ENCODE measurements around the gene C16orf90. TPM values are rescaled to one million over a fixed set of nuclear protein-coding genes. Genes with fewer than 3 reads are reported as not detected.

Gene C16orf90
- total and polyA plus RNA-seq, 4 donors: not detected

DNA sequence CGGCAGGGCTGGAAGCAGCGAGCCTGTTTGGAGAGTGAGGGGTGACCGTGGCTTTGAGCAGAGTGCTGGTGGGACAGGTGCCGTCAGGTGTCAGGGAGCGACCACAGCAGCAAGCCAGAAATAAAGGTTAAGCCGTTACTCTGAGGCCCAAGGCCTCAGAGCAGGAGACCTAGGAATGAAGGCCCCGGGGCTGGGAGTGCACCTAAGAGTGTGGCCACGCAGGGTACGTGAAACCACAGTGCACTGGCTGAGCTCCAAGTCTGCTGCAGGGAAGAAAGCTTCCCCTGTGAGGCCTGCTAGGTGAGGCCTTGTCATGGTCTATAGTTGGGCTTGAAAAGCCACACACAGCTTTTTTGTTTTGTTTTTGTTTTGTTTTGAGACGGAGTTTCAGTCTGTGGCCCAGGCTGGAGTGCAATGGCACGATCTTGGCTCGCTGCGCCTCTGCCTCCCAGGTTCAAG lies 14.2 kb upstream of the C16orf90 start:
- H3K9ac ChIP-seq (ENCODE audit: low read depth in 1 of 2, low read length in 2 of 2): no peak overlapping the region
- H3K27me3 ChIP-seq (ENCODE audit: control insufficient read depth in 4 of 4, insufficient read depth in 4 of 4, low read length in 3 of 4): no peaks in the 10 kb centered on the region
- H3K9me3 ChIP-seq (ENCODE audit: control insufficient read depth in 4 of 4, low read length in 3 of 4): no peaks in the 10 kb centered on the region
- TF ChIP-seq, protein P1, sequence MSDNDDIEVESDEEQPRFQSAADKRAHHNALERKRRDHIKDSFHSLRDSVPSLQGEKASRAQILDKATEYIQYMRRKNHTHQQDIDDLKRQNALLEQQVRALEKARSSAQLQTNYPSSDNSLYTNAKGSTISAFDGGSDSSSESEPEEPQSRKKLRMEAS (IDR thresholded peaks at IDR 0.05): no peak
- TF ChIP-seq YY1 (IDR thresholded peaks at IDR 0.05): no peak
- TF ChIP-seq HNF4G (IDR thresholded peaks at IDR 0.05): no peak
- no peak for TF ChIP-seq EGR1 (IDR thresholded peaks at IDR 0.05; ENCODE audit: low read depth in 2 of 2)
- TF ChIP-seq RXRA (IDR thresholded peaks at IDR 0.05): no peak
- TF ChIP-seq FOXA1 (IDR thresholded peaks at IDR 0.05): no peak
- TF ChIP-seq, protein P2, sequence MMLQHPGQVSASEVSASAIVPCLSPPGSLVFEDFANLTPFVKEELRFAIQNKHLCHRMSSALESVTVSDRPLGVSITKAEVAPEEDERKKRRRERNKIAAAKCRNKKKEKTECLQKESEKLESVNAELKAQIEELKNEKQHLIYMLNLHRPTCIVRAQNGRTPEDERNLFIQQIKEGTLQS (IDR thresholded peaks at IDR 0.05): no peak
- no peak for TF ChIP-seq SP1 (IDR thresholded peaks at IDR 0.05)
- no peak for TF ChIP-seq NR2F2 (IDR thresholded peaks at IDR 0.05)
- TF ChIP-seq TAF1 (conservative IDR thresholded peaks at IDR 0.05): no peak
- no peak for TF ChIP-seq HNF4A (conservative IDR thresholded peaks at IDR 0.05)
- TF ChIP-seq, protein P3, sequence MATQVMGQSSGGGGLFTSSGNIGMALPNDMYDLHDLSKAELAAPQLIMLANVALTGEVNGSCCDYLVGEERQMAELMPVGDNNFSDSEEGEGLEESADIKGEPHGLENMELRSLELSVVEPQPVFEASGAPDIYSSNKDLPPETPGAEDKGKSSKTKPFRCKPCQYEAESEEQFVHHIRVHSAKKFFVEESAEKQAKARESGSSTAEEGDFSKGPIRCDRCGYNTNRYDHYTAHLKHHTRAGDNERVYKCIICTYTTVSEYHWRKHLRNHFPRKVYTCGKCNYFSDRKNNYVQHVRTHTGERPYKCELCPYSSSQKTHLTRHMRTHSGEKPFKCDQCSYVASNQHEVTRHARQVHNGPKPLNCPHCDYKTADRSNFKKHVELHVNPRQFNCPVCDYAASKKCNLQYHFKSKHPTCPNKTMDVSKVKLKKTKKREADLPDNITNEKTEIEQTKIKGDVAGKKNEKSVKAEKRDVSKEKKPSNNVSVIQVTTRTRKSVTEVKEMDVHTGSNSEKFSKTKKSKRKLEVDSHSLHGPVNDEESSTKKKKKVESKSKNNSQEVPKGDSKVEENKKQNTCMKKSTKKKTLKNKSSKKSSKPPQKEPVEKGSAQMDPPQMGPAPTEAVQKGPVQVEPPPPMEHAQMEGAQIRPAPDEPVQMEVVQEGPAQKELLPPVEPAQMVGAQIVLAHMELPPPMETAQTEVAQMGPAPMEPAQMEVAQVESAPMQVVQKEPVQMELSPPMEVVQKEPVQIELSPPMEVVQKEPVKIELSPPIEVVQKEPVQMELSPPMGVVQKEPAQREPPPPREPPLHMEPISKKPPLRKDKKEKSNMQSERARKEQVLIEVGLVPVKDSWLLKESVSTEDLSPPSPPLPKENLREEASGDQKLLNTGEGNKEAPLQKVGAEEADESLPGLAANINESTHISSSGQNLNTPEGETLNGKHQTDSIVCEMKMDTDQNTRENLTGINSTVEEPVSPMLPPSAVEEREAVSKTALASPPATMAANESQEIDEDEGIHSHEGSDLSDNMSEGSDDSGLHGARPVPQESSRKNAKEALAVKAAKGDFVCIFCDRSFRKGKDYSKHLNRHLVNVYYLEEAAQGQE (IDR thresholded peaks at IDR 0.05): no peak
- TF ChIP-seq, protein P4, sequence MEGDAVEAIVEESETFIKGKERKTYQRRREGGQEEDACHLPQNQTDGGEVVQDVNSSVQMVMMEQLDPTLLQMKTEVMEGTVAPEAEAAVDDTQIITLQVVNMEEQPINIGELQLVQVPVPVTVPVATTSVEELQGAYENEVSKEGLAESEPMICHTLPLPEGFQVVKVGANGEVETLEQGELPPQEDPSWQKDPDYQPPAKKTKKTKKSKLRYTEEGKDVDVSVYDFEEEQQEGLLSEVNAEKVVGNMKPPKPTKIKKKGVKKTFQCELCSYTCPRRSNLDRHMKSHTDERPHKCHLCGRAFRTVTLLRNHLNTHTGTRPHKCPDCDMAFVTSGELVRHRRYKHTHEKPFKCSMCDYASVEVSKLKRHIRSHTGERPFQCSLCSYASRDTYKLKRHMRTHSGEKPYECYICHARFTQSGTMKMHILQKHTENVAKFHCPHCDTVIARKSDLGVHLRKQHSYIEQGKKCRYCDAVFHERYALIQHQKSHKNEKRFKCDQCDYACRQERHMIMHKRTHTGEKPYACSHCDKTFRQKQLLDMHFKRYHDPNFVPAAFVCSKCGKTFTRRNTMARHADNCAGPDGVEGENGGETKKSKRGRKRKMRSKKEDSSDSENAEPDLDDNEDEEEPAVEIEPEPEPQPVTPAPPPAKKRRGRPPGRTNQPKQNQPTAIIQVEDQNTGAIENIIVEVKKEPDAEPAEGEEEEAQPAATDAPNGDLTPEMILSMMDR (IDR thresholded peaks at IDR 0.05; ENCODE audit: low read depth, low read length, missing input control): no peak
- no peak overlapping the region for H3K27ac ChIP-seq (ENCODE audit: low read depth in 1 of 2, low read length in 2 of 2)
- peaks cover 10 to 54% (median 30%) of the 10 kb centered on the region in 4 donors for H3K36me3 ChIP-seq (ENCODE audit: control insufficient read depth in 4 of 4, insufficient read depth in 3 of 4, low read depth in 1 of 4, low read length in 3 of 4)
- H3K4me3 ChIP-seq (ENCODE audit: low read depth in 1 of 3, low read length in 3 of 3): no peak overlapping the region
- WGBS: 91% methylated on average over 13 of the region's 13 CpGs
- no peaks in the 10 kb centered on the region for H3K4me1 ChIP-seq (ENCODE audit: control insufficient read depth in 4 of 4, insufficient read depth in 4 of 4, low read length in 3 of 4)
- no peak for DNase-seq (ENCODE audit: low spot score)

DNA sequence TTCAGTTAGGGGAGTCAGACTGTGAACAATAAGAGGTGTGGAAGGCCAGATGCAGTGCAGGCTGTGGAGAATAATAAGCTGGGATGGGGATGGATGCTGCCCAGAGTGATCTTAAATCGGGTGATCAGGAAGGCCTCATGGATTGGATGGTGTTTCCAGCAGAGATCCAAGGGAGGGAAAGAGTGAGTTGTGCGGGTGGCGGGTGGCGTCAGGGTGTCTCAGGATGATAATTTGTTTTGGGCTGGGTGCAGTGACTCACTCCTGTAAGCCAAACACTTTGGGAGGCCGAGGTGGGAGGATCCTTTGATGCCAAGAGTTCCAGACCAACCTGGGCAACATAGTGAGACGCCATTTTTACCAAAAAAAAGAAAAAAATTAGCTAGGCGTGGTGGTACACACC lies 13.4 kb upstream of the C16orf90 start:
- Histone ChIP-seq H3K9me3 (ENCODE audit: control insufficient read depth in 4 of 4, low read length in 3 of 4) (no peaks in the 10 kb centered on the region), H3K27me3 (ENCODE audit: control insufficient read depth in 4 of 4, insufficient read depth in 4 of 4, low read length in 3 of 4) (no peaks in the 10 kb centered on the region), H3K36me3 (ENCODE audit: control insufficient read depth in 4 of 4, insufficient read depth in 3 of 4, low read depth in 1 of 4, low read length in 3 of 4) (peaks cover 10 to 46% (median 23%) of the 10 kb centered on the region in 4 donors), H3K27ac (ENCODE audit: low read depth in 1 of 2, low read length in 2 of 2) (no peak overlapping the region), H3K4me3 (ENCODE audit: low read depth in 1 of 3, low read length in 3 of 3) (no peak overlapping the region), H3K9ac (ENCODE audit: low read depth in 1 of 2, low read length in 2 of 2) (no peak overlapping the region), H3K4me1 (ENCODE audit: control insufficient read depth in 4 of 4, insufficient read depth in 4 of 4, low read length in 3 of 4) (no peaks in the 10 kb centered on the region)
- TF ChIP-seq, protein P1 (IDR thresholded peaks at IDR 0.05): no peak
- TF ChIP-seq, protein P5, sequence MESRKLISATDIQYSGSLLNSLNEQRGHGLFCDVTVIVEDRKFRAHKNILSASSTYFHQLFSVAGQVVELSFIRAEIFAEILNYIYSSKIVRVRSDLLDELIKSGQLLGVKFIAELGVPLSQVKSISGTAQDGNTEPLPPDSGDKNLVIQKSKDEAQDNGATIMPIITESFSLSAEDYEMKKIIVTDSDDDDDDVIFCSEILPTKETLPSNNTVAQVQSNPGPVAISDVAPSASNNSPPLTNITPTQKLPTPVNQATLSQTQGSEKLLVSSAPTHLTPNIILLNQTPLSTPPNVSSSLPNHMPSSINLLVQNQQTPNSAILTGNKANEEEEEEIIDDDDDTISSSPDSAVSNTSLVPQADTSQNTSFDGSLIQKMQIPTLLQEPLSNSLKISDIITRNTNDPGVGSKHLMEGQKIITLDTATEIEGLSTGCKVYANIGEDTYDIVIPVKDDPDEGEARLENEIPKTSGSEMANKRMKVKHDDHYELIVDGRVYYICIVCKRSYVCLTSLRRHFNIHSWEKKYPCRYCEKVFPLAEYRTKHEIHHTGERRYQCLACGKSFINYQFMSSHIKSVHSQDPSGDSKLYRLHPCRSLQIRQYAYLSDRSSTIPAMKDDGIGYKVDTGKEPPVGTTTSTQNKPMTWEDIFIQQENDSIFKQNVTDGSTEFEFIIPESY (IDR thresholded peaks at IDR 0.05): no peak
- TF ChIP-seq FOXA1 (IDR thresholded peaks at IDR 0.05) (no peak), EGR1 (IDR thresholded peaks at IDR 0.05; ENCODE audit: low read depth in 2 of 2) (no peak), FOXA2 (IDR thresholded peaks at IDR 0.05) (no peak), RAD21 (IDR thresholded peaks at IDR 0.05) (no peak), YY1 (IDR thresholded peaks at IDR 0.05) (no peak), TAF1 (conservative IDR thresholded peaks at IDR 0.05) (no peak)
- TF ChIP-seq, protein P3 (IDR thresholded peaks at IDR 0.05): no peak
- WGBS: 96% methylated on average over 7 of the region's 7 CpGs
- no peak for DNase-seq (ENCODE audit: low spot score)

Data from liver (tissue), 9 donors.